Activated T-helper 1 cell treated with Interleukin-2 at 50 U/mL for 16 hours (primary cell): ENCODE results near the gene CDK6.
"Not testable (repeated sequence)": the region's sequence is repeated elsewhere in the genome, so short reads cannot be mapped to it uniquely, and the experiment has no call there.

Source experiments
- DNase-seq: peaks from one replicate; pipeline ENCODE4 v3.0.0-alpha.2; 2020; ENCODE audit warnings: low read depth

CDK6 gene

GRCh38 chr7:92761391-92762097 lies 74.8 kb downstream of the CDK6 start:
- DNase-seq = no peak

- no peak for DNase-seq
Observed at GRCh38 chr7:92758796-92759431, 77.5 kb downstream of the CDK6 start.

- not testable (repeated sequence) for DNase-seq
Observed at GRCh38 chr7:92757311-92757910, 79.0 kb downstream of the CDK6 start.

DNA sequence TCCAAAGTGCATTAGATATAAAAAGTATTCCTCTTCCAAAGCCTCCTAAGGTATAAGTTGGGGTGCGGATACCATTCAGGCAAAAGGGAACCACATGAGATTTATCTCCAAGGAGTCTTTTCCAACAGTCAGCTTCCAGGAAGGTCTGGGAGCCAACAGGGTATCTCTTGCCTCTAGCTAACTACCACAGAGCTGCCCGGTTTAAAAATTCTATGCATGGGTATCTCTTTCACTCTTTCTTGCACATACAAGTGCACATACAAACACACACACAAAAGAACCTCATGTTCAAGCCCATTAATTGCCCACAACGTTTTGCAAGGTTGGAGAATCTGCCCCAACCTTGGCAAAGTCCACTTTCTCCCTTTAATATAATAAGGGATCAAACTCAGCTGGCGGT lies 80.7 kb downstream of the CDK6 start:
- DNase-seq = no peak

- DNase-seq = no peak
Observed at GRCh38 chr7:92754919-92755581, 81.3 kb downstream of the CDK6 start.

GRCh38 chr7:92753614-92754013 lies 82.8 kb downstream of the CDK6 start:
- no peak for DNase-seq

GRCh38 chr7:92751902-92752901 lies 84.2 kb downstream of the CDK6 start:
- DNase-seq = no peak

GRCh38 chr7:92750946-92751345 lies 85.4 kb downstream of the CDK6 start:
- no peak for DNase-seq

GRCh38 chr7:92750447-92750839 lies 85.9 kb downstream of the CDK6 start:
- no peak for DNase-seq

GRCh38 chr7:92749832-92750446 lies 86.4 kb downstream of the CDK6 start:
- DNase-seq = no peak

DNA sequence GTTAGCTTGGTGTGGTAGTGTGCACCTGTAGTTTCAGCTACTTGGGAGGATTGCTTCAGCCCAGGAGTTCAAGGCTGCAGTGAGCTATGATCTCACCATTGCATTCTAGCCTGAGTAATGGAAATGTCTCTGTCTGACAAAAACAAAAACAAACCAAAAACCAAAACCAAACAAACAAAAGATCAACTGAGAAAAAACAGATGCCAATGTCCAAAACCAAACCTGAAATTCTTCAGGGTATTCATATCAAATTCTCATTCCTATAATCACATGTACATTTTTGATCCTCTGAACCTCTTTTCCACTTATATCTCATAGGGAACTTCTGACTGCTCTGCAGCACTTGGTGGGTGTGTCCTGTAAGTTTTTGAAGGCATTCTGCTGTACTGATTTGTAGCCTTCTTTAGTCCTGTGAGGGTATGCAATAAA lies 87.0 kb downstream of the CDK6 start:
- no peak for DNase-seq

- DNase-seq = no peak
Observed at GRCh38 chr7:92748495-92748894, 87.9 kb downstream of the CDK6 start.

DNA sequence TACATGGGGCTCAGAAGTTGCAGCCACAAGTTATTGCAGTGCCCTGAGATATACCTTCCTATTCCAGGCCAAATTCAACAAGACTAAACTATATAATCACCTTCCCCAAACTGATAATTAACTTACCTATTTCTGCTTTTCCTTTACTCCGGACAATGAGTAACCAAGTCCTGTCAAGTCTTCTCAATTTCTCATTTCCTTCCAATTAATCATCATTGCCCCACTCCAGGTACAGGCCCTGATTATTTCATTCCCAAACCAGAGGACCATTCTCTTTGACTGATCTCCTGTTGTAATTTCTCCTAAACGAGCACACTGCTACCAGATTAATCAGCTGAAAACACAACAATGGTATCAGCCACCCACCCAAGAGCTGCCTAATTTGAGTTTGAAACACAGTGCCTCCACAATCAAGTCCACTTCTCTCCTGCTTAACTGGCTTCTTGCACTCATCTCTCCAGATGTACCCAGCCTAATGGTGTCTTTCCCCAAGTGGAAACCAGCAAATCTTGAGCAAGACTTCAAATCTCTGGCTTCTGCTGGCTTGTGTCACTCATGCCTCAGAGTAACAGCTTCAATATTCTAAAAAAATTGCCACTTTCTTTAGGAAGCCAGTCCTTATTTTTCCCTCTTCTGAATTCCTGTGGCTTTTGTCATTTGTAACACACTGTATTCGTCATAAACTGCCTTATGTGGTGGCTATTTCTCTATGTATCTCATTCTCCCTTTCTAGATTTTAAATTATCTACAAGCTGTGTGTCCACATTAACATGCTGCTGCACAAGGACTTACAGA lies 89.1 kb downstream of the CDK6 start:
- DNase-seq = no peak

DNA sequence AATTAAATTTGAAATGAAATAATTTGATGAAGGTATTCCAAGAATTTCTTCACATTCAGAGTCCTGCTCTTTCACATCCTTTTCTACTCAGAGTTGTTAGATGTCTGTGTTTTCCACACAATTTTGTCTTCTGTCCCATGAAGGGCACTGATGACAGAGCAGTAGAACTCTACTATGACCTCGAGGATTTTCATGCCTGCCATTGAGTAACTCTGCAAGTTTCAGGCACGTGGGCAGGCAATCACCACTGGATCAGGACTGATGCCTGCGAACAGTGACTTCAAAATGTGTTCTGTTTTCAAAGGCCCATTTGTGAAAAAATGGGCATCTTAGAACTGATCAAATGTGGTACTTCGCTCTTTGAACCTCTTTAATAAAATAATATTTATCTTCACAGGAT lies 91.1 kb downstream of the CDK6 start:
- DNase-seq = no peak

DNA sequence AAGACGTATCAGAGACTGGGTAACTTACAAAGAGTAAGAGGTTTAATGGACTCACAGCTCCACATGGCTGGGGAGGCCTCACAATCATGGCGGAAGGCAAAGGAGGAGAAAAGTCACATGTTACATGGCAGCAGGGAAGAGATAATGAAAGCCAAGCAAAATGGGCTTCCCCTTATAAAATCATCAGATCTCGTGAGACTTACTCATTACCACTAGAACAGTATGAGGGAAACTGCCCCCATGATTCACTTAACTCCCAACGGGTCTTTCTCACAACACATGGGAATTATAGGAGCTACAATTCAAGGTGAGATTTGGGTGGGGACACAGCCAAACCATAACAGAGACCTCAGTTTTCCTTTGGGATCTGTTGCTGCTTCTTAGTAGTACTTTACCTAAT lies 92.2 kb downstream of the CDK6 start:
- DNase-seq = not testable (repeated sequence)

GRCh38 chr7:92742186-92742585 lies 94.2 kb downstream of the CDK6 start:
- DNase-seq = no peak

- no peak for DNase-seq
Observed at GRCh38 chr7:92740700-92741126, 95.7 kb downstream of the CDK6 start.

DNA sequence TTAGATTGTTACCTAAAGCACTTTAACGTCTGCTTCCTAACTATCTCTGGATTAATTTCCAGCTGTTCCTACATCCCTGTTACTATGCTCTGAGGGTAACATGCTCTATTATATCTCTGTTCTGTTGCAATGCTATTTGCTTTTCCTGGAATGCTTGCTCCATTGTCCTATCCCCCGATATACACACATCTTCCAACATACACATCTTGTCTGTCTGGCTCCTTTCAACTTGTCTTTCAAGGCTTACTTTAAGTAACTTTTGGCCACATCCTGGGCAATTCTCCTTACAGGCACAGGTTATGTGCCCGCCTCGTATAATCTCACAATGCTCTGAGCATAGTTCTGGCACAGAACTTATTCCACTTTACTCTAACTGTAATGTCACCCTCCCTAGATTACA lies 96.2 kb downstream of the CDK6 start:
- DNase-seq = no peak

DNA sequence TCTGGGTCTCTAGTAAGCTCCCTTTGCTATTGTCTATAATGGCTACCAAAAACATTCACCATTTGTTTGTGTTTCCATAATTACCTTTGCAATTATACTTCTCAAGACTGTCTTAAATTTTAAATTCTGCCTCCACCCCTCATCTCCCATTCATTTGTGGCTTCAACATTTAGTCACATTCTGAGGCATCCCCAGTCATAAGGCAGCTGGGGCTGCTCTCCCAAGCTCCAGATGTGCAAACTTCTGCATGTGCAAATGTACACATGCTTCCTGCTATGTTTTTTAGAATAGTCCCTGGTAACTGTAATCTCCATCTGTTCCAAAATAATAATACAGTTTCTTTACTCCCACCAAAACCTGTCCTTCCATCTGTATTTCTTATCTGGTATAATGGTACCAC lies 97.3 kb downstream of the CDK6 start:
- no peak for DNase-seq

DNA sequence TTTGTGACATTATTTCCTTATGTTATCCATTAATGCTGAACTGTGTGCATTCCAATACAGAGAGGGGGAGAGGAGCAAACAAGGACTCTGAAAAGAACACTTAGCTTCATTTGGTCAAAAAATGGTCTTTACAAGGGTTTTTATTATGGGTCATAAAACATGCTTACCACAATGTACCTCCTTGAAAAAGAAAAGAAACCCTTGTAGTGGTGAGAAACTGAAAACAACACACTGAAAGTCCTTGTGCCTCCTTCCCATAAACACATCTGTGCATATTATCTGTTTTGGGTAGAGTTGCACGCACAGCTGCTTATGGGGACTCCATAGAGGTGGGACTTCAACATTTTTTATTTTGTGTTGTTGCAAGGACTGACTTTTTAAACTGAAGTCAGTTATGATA lies 98.7 kb downstream of the CDK6 start:
- DNase-seq = no peak
